Measurements from ENCODE around the gene RUNX1. TPM values are rescaled to one million over a fixed set of nuclear protein-coding genes. Genes with fewer than 3 reads are reported as not detected.

RUNX1 gene
- total RNA-seq, 2 donors from 2014 or later, result 97.0 to 110 TPM

DNA sequence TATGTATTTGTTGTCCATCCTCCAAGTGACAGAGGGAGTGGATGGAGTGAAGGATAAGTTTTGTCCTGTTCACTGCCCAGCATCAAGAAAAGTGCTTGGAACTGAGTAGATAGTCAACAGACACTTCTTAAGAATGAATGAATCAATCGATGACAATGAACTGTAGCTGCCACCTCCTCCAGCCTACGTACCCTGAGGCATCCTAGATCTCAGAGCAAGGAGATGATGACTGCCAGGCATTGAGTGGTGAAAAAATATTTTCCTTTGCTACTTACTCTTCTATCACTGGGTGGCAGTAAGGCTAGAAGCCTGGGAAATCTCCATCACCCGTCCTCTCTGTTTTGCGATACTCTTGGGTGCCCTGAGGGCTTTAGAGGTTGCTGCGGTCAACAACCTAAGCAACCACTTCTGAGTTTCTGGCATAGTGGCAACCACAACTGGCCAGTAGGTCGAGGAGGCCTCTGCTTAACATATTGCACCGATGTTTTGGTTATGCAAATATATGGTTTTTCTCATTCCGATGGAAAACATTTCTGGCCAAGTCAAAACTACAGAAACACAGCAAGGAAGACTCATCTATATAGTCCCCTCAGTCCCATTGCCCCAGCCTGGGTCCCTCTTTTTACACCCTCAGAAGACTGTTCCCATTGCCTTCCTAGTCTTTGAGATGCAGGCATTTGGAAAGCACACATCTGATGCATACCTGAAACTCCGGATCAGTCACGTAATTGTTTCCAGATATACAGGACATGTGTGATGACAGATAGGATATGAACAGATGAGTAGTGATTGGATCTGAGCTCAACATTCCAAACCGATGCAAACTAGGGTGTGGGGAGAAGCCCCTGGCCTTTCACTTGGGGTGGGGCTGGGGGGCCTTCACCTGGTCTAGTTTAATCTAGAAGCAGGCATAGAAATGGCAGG lies 136.8 kb downstream of the RUNX1 start:
- Mint-ChIP-seq H3K27me3 (no peaks in the 10 kb centered on the region), H3K4me1 (peaks cover 66% of the 10 kb centered on the region), H3K4me3 (no peak overlapping the region), H3K36me3 (ENCODE audit: low read depth) (peaks cover 9% of the 10 kb centered on the region), H3K27ac (peak overlapping the region; percentile 79)
- H3K9me3 ChIP-seq (ENCODE audit: control insufficient read depth, low read length, poor library complexity, severe bottlenecking), result no peaks in the 10 kb centered on the region
- DNase-seq (no peak), ATAC-seq (no peak)

DNA sequence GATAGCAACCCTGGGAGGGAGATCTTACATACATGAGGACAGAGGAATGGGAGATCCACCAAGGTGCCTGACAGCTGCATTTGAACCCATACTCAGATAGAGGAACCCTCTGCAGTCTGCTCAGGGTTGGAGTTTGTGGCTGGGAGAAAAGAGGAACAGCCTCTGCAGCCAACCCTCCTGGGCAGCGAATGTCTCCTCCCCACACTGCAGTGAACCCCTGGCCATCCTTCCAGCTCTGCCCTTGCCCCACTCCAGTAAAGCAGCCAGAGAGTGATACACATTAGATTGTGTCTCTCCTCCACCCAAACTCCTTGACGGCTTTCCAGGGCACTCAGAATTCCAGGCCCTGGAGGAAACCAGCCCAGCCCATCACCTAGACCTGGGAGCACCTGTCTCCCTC lies 137.7 kb downstream of the RUNX1 start:
- no peaks in the 10 kb centered on the region for H3K27me3 Mint-ChIP-seq
- no peak for ATAC-seq
- H3K4me3 Mint-ChIP-seq, result no peak overlapping the region

DNA sequence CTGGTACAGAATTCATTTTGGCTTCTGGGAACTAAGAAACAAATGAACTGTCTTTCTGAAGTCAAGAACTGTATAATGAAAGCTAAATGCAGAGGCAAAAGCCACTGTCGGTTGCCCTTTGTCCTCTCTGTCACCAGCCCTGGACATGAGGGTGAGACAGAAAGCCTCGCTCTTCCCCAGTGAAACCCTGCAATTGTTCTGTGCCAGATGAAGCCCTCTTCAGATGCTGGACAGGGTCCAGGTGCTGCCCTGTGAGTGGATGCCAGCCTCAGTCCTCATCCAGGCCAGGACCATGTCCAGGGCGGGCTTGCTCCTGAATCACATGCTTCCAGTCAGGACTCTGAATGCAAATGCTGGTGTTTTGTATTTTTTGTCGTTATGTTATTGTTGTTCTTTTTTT lies 138.7 kb downstream of the RUNX1 start:
- Mint-ChIP-seq H3K4me3 (no peak overlapping the region), H3K36me3 (ENCODE audit: low read depth) (peaks cover 3% of the 10 kb centered on the region), H3K4me1 (peaks cover 67% of the 10 kb centered on the region), H3K27ac (peak overlapping the region; percentile 63), H3K27me3 (no peaks in the 10 kb centered on the region)
- no peaks in the 10 kb centered on the region for H3K9me3 ChIP-seq (ENCODE audit: control insufficient read depth, low read length, poor library complexity, severe bottlenecking)
- ATAC-seq (no peak), DNase-seq (no peak)

More for the DNA sequence above, 137.7 kb downstream of the RUNX1 start:
- H3K9me3 ChIP-seq (ENCODE audit: control insufficient read depth, low read length, poor library complexity, severe bottlenecking), result no peaks in the 10 kb centered on the region
- peak overlapping the region; percentile 79 for H3K27ac Mint-ChIP-seq
- H3K36me3 Mint-ChIP-seq (ENCODE audit: low read depth), result peaks cover 6% of the 10 kb centered on the region
- no peak for DNase-seq
- H3K4me1 Mint-ChIP-seq, result peaks cover 64% of the 10 kb centered on the region

DNA sequence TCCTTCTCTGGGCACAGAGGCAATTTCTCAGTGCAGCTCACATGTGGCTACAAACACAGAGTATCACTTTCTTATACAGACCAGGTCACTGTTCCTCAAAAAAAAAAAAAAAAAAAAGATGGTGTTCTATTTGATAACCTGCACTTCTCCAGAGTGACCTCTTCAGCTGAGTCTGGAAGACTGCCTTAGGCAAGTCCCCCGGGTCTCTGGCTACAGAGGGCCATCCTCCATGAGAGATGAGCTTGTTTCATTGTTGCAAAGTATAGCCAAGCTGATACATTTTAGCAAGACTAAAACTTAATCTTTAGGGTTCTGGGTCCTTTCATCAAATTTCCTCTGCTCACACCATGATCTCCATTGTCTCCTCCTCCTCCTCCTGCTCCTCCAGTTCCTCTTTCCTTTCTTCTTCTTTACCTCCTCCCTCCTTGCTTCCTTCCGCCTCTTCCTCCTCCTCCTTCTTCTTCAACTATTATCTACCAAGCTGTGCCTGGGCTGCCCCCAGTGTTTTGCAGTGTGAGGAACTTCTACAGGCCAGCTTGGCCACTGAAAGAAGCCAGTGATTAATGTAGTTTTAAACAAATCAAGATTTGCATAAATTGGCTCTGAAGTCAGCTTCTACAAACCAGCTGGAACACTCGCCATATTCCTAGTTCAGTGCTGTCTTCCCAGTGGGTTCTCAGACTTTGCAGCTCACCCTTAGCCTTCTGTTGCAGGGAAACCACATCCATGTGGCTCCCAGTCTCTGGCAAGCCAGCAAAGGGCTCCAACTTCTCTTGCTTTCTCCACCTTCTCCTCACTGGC lies 139.4 kb downstream of the RUNX1 start:
- Mint-ChIP-seq H3K27ac (peak overlapping the region; percentile 63), H3K4me1 (peaks cover 71% of the 10 kb centered on the region), H3K4me3 (peak overlapping the region; percentile 63), H3K36me3 (ENCODE audit: low read depth) (peaks cover 3% of the 10 kb centered on the region), H3K27me3 (no peaks in the 10 kb centered on the region)
- no peak for DNase-seq
- H3K9me3 ChIP-seq (ENCODE audit: control insufficient read depth, low read length, poor library complexity, severe bottlenecking), result no peaks in the 10 kb centered on the region
- ATAC-seq, result no peak

DNA sequence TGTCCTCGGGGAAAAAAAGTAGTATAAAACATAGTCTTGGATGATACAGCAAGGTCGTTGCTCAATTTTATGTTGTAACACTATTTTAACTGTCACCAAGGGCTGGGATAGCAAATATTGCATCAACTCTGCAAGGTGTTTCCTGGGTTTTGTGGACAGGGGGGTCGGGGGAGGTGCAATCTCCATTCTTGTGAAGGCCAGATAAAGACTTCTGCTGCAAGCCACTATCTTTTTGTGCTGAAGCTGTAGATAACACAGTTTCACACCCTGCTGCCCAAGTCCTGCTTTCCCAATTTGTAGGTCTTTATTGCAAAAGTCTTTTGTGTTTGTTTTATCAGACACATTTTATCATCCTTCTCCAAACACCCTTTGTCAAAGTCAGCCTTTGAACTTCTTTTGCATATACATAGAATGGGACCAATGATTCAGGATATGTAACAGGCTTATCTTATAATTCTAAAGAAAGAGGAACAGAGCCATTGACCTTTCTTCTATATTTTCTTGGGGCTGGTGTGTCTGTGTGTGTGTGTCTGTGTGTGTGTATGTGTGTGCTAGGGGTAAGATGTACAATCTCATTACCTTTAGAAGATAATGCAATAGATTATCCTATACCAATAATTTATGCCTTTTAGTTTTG lies 140.6 kb downstream of the RUNX1 start:
- Mint-ChIP-seq H3K4me1 (peaks cover 72% of the 10 kb centered on the region), H3K27ac (peak overlapping the region; percentile 70), H3K27me3 (no peaks in the 10 kb centered on the region), H3K36me3 (ENCODE audit: low read depth) (peaks cover 3% of the 10 kb centered on the region), H3K4me3 (no peak overlapping the region)
- ATAC-seq, result no peak
- no peak for DNase-seq
- no peaks in the 10 kb centered on the region for H3K9me3 ChIP-seq (ENCODE audit: control insufficient read depth, low read length, poor library complexity, severe bottlenecking)

DNA sequence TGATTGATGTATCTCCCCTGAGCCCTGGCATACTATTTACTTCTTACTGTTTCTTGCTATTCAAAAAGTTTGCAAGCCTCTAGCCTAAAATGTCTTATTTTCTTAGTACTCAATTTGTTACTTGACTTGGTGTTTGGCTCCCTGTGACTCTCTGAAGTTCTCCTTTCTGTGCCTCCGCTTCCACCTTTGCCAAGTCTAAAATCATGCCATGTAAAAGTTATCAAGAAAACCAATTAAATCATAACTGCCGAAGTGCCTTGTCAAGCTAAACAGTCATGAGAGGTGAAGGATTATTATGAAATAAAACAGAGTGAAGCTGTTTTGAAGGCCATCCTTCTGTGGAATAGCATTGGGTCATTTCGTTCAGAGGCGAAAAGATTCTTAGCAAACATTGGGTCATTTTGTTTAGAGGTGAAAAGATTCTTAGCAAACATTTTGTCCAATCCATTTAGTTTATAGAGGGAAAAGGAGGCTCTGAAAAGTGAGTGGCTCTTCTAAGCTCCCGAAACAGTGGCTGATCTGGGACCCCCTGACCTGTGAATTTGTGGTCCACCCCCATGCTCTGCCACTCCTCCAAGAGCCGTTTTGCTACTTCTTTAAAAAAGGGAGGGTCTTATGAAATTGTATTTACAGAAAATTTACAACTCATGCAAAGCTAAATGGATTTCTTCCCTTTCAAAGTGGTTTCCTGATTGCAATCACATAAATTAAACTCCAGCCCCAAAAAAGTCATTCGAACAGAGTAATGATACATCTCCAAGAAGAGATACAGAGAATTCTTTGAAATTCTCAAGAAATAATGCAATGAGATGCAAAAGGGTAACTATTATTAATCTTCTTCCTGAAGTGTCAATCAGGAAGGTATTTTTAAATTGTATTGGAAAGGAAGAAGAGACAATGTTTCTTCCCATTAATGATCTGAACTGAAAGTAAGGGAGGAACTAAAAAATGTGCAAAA lies 141.4 kb downstream of the RUNX1 start:
- H3K27ac Mint-ChIP-seq, result peak overlapping the region; percentile 70
- peaks cover 67% of the 10 kb centered on the region for H3K4me1 Mint-ChIP-seq

DNA sequence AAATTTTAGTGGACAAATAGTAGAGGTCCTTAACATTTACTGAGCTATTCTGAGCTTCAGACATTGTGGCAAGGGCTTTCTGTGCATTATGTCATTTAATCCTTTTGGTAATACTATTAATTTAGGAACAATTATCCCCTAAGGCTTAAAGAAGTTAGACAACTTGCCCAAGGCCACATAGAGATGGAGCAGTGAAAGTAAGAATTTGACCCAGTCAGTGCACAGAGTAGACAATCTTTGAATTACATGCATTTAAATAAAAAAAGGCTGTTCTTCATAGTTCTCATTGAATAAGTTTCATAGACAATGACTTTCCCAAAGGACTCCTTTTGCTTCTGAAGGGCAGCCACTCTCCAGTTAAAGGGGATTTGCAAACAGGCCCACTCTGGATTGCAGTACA lies 142.7 kb downstream of the RUNX1 start:
- H3K4me1 Mint-ChIP-seq, result peaks cover 55% of the 10 kb centered on the region
- no peak for DNase-seq
- no peak overlapping the region for H3K4me3 Mint-ChIP-seq
- ATAC-seq, result no peak
- peaks cover 3% of the 10 kb centered on the region for H3K36me3 Mint-ChIP-seq (ENCODE audit: low read depth)
- no peaks in the 10 kb centered on the region for H3K27me3 Mint-ChIP-seq
- peak overlapping the region; percentile 49 for H3K27ac Mint-ChIP-seq
- no peaks in the 10 kb centered on the region for H3K9me3 ChIP-seq (ENCODE audit: control insufficient read depth, low read length, poor library complexity, severe bottlenecking)

More for the DNA sequence above, 141.4 kb downstream of the RUNX1 start:
- H3K9me3 ChIP-seq (ENCODE audit: control insufficient read depth, low read length, poor library complexity, severe bottlenecking), result no peaks in the 10 kb centered on the region
- Mint-ChIP-seq H3K36me3 (ENCODE audit: low read depth) (peaks cover 3% of the 10 kb centered on the region), H3K27me3 (no peaks in the 10 kb centered on the region), H3K4me3 (no peak overlapping the region)
- no peak for ATAC-seq
- DNase-seq, result no peak

DNA sequence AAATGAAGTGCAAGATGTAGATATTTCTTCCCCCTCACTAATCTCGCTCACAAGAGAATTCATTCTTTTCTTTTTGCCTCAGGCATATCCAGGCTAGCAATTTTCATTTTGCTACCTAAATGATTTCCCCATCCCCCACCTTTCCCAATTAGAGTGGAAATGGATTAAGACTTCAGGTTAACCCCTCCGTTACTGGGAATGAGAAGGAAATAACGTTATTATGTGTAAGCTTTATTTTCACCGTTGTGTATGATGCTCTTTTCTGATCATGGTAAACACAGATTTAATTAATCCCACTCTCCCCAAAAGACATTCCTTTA lies 143.9 kb downstream of the RUNX1 start:
- no peaks in the 10 kb centered on the region for H3K9me3 ChIP-seq (ENCODE audit: control insufficient read depth, low read length, poor library complexity, severe bottlenecking)
- peaks cover 43% of the 10 kb centered on the region for H3K4me1 Mint-ChIP-seq
- DNase-seq (no peak), ATAC-seq (no peak)
- peak overlapping the region; percentile 49 for H3K27ac Mint-ChIP-seq
- no peaks in the 10 kb centered on the region for H3K27me3 Mint-ChIP-seq
- no peak overlapping the region for H3K4me3 Mint-ChIP-seq
- peaks cover 3% of the 10 kb centered on the region for H3K36me3 Mint-ChIP-seq (ENCODE audit: low read depth)

DNA sequence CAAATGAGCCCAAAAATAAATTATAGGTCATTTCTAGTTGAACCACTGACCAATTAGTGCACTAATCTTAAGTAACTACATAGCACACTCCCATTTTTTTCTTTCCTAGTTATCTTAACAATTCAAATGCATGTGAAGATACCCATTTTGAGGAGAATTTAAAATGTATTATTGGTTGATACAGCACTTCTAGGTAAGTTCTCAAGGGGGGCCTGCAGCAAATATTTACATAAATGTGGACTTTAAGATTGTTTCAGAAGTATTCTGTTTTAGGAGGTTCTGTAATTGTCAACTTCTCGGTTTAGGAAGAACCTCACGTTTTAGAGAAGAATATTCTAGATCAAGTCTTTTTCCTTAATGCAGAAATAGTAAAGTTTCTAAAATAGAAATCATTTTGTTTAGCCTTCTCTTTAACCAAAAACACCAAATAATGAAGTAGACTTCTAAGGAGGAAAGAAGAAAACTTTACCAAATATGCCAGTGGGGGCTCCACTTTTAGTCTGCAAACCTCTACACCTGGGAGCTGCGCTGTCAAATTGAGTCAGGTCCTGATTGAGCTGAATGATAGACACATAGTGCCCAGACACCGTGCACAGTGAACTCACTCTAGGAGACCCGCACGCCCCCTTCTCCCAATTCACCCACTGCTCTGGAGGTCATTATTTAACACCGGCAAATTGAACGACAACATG lies 144.4 kb downstream of the RUNX1 start:
- H3K4me3 Mint-ChIP-seq, result no peak overlapping the region
- H3K27me3 Mint-ChIP-seq, result no peaks in the 10 kb centered on the region
- H3K9me3 ChIP-seq (ENCODE audit: control insufficient read depth, low read length, poor library complexity, severe bottlenecking), result no peaks in the 10 kb centered on the region
- ATAC-seq (no peak), DNase-seq (no peak)
- H3K4me1 Mint-ChIP-seq, result peaks cover 38% of the 10 kb centered on the region
- H3K27ac Mint-ChIP-seq, result no peak overlapping the region
- peaks cover under 1% of the 10 kb centered on the region for H3K36me3 Mint-ChIP-seq (ENCODE audit: low read depth)

DNA sequence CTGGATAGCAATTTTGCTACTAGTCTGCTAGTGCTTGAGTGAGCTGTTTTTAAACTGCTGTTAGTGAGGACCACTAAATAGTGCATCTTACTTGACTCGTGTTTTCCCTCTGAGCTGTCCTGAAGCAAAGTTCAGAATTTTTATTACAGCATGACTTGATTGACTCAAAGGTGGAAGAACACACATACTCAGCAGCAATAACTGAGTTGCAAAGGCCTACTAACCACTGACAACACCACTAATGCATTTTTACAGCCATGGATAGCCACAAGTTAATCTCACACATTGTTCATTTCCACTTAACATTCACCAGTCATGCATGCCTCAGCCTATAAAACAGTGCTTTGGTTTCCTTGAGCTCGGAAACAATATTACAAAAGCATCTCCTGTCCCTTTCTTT lies 148.7 kb downstream of the RUNX1 start:
- H3K36me3 Mint-ChIP-seq (ENCODE audit: low read depth), result peaks cover 3% of the 10 kb centered on the region
- DNase-seq, result no peak
- no peaks in the 10 kb centered on the region for H3K27me3 Mint-ChIP-seq
- H3K4me1 Mint-ChIP-seq, result peaks cover 25% of the 10 kb centered on the region
- no peak for ATAC-seq
- H3K9me3 ChIP-seq (ENCODE audit: control insufficient read depth, low read length, poor library complexity, severe bottlenecking), result no peaks in the 10 kb centered on the region
- no peak overlapping the region for H3K4me3 Mint-ChIP-seq
- H3K27ac Mint-ChIP-seq, result no peak overlapping the region

DNA sequence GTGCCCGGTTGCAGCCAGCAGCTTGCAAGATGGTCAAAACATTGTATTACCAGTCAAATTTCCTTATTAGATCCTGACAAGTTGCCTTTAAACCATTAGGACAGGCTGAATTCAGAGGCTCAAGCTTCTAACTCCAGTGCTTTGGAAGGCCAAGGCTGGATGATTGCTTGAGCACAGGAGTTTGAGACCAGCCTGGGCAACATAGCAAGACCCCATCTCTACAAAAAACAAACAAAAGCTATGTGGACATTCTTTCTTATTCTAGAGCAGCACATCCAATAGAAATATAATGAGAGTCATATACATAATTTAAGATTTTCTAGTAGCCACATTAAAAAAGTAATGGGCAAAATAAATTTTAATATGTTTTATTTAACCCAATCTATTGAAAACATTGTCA lies 149.3 kb downstream of the RUNX1 start:
- Mint-ChIP-seq H3K27me3 (no peaks in the 10 kb centered on the region), H3K36me3 (ENCODE audit: low read depth) (peaks cover 3% of the 10 kb centered on the region), H3K4me1 (peaks cover 25% of the 10 kb centered on the region), H3K27ac (no peak overlapping the region), H3K4me3 (no peak overlapping the region)
- no peak for DNase-seq
- no peak for ATAC-seq
- H3K9me3 ChIP-seq (ENCODE audit: control insufficient read depth, low read length, poor library complexity, severe bottlenecking), result no peaks in the 10 kb centered on the region

DNA sequence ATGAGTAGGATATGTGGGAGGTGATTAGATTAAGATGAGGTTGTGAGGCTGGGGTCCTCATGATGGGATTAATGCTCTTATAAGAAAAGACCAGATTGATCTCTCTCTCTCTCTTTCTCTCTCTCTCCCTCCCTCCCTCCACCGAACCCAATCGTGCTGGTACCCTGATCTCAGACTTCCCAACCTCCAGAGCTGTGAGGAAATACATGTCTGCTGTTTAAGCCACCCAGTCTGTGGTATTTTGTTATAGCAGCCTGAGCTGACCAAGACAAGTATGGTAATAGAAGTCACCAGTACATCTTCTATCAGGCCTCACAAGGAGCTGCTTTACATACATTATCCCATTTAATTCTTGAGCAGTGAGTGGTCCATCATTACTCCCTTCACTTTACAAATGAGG lies 149.8 kb downstream of the RUNX1 start:
- Mint-ChIP-seq H3K27ac (no peak overlapping the region), H3K4me1 (peaks cover 26% of the 10 kb centered on the region), H3K27me3 (no peaks in the 10 kb centered on the region), H3K36me3 (ENCODE audit: low read depth) (peaks cover 3% of the 10 kb centered on the region), H3K4me3 (no peak overlapping the region)
- no peaks in the 10 kb centered on the region for H3K9me3 ChIP-seq (ENCODE audit: control insufficient read depth, low read length, poor library complexity, severe bottlenecking)
- no peak for DNase-seq
- ATAC-seq, result no peak
